ENCODE measurements around the gene ZNF629. TPM values are rescaled to one million over a fixed set of nuclear protein-coding genes. Genes with fewer than 3 reads are reported as not detected.
"Not testable (repeated sequence)": the region's sequence is repeated elsewhere in the genome, so short reads cannot be mapped to it uniquely, and the experiment has no call there.

ZNF629 gene
- 24.3 and 28.7 TPM in 2 replicates for total RNA-seq
- 15.4 TPM for polyA plus RNA-seq (2012)

DNA sequence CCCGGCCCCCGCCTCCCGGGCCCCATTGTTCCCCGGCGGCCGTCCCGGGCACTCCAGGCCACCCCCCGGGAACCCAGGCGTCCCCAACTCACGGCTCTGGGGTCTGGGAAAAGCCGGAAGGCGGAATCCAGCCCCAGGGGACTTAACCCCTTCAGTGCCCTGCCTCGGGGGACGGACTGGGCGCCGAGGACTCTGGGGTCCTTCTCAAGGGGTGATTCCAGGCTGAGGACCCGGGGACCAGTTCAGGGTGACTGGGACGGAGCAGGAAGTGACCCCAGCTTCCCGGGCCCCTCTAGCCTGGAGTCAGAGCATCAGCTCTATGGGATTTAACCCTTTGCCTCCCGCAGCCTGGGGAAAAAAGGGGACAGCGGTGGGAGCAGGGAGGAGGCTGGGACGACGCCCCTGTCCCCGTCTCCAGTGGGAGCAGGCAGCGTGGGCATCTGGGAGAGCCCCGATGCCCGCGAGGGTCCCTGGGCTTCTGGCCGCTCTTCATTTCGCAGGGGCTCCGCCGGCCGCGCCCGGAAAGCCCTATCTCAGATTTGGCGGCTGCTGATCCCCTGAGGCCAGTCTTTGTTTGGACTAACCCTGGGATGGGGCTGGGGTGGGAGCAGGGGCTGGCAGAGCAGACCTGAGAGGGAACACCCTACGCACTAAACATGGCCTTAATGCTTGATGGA is at the start of gene ZNF629:
ZNF629 (minus strand) TSS at position 270 of the 677 bp plus-strand sequence. CDS start 2,723 bp downstream, outside the sequence.
- peak; percentile 89 for DNase-seq (ENCODE audit: low read depth)

DNA sequence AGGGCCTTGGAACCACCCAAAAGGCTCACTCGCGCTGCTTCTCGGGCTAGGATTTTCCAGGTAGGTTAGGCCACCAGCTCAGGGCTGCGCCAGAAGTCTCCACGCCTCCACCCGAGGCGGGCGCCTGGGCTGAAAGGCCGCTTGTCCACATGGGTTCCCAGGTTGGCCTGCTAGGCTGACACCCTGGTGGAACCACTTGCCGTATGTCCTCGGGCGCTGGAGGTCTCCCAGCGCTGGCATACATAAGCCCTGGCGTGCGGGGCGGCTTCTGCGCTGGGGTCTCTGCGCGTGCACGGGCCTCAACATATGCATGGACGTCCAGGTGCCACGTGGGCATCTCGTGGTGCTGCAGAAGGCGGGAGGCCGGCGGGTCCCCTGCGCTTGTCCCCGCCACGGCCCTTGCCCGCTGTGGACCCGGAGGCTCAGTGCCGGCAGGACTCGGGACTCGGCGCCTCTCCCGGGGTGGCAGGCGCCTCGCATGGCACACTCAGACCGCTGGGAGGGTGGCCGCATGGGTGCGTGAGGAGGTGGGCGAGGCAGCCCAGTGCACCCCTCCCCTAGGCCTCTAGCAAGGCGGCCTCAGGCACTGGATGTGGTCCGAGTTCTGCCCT is 47.2 kb upstream of the ZNF629 start:
- no peak for DNase-seq (ENCODE audit: low read depth)

DNA sequence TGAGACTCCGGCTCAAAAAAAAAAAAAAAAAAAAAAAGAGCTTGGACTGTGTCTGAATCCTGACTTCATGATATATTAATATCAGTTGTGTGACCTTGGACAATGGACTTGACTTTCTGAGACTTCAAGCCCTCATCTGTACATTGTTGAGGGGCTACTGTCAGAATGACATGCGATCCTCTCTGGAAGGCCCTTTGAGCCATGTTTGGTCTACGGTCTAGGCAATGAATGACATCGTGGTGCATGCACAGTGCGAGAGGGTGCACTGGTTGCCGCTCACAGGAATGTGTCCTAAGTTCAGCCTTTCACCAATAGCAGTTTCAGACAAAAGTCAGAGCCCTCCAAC is 43.0 kb upstream of the ZNF629 start:
- DNase-seq (ENCODE audit: low read depth) = no peak

DNA sequence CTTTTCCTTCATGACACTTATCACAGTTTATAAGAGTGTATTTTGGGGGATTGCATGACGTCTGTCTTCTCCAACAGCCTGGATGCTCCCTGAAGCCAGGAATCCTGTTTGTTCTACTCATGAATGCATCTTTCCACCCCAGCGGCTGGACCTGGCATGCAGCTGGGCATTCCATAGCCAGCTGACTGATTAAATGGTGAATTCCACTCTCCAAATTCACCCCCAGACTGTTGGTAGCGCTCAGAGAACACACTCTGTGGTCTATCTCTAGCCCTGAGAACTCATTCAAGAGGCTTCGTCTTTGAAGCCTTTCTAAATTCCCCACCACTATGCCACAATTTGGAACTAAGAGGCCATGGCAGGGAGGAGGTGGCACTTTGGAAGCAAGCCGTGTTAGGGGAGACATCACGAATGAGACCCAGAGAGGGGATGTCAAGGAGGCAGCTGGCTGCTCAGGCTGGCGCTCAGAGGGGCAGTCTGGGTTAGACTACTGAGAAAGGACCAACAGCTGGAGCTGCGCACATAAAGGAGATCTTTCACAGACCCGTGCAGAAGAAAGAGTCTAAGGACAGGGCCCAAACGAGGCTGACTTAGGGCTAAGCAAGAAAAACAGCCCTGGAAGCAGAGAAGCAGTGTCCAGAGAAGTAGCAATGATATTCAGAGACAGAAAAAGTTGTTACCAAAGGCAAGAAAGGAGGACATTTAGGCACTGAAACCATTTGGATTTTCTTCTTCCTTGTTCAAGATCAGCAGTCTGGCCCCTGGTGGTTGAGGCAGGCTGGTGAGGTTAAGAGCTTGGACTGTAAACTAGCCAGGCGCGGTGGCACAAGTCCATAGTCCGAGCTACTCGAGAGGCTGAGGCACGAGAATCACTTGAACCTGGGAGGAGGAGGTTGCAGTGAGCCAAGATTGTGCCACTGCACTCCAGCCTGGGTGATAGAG is 42.4 kb upstream of the ZNF629 start:
- peak; percentile 48 for DNase-seq (ENCODE audit: low read depth)

DNA sequence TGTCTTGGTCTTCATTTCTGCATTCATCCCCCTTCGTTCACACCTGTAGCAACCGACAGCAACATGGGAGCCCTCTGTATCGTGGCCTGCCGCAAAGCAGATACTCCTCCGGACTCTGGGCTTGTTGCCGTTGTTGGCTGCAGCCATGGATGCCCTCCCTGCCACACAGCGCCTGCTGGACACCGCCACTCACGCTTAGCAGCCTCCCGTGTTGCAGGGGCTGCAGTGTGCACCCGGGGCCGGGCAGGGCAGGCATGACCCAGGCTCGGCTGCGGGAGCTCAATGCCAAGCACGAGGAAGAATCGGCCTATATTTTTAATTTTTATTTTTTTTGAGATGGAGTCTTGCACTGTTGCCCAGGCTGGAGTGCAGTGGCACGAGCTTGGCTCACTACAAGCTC is 34.9 kb upstream of the ZNF629 start:
- no peak for DNase-seq (ENCODE audit: low read depth)

DNA sequence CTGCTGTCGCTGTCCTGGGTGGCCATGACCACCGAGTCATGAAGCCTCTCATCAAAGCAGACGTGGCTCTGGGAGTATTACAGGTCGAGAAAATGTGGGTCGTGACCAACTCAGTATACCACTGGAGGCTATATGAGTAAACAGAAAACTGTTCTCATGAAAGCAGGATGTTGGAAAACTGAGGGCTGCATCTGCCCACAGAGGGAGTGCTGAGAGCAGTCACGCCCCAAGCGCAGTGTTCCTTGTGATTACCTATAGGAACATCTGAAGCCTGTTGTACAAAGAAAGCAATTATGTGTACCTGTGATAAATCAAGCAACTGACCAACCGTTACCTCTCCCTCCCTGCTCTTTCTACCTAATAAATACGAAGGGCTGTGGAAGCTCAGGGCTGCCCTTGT is 34.4 kb upstream of the ZNF629 start:
- not testable (repeated sequence) for DNase-seq (ENCODE audit: low read depth)

DNA sequence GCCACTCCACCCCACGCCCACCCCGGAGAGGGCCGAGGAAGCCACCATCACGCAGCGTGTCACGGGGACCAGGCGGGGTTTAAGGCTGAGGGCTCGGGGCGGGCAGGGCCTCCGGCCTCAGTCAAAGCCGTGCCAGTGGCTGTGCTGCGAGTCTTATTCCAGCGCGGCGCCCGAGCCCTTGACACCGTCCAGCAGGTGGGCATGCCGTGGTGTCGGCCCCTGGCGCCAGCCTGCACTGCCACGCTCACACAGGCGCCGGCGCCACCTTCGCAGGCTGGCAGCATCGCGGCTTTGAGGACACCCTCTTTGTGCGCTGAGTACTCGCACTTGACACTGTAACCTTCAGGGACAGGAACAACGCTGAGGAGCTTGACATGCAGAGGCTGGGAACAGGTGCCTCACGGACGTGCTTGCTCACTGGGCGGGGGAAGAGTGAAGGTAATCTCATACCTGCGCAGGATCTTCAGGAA is 34.0 kb upstream of the ZNF629 start:
- DNase-seq (ENCODE audit: low read depth) = no peak

DNA sequence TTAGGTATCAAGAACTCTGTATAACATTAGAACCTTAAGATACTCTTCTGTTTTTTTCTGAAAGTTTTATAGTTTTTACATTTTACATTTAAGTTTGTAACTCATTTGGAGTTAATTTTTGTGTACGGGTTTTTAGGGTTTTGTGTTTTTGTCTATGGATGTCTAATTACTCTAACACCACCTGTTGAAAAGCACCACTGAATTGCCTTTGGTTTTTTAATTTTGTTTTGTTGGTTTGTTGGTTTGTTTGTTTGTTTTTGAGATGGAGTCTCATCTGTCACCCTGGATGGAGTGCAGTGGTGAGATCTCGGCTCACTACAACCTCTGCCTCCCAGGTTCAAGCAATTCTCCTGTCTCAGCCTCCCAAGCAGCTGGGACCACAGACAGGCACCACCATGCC is 29.8 kb upstream of the ZNF629 start:
- no peak for DNase-seq (ENCODE audit: low read depth)

DNA sequence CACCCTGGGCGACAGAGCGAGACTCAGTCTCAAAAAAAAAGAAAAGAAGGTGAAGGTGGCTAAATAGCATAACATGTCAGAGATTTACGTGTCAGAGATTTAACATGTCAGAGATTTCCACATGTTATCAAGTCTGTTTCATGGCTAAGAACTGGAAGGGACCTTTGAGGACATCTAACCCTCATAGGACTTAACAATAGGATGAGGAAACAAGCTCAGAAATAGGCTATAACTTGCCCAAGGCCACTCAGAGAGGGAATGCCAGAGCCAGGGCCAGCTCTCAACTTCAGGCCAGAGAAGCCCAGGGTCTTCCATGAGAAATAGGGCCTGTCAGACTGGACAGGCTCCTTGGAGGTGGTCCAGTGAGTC is 26.8 kb upstream of the ZNF629 start:
- no peak for DNase-seq (ENCODE audit: low read depth)

DNA sequence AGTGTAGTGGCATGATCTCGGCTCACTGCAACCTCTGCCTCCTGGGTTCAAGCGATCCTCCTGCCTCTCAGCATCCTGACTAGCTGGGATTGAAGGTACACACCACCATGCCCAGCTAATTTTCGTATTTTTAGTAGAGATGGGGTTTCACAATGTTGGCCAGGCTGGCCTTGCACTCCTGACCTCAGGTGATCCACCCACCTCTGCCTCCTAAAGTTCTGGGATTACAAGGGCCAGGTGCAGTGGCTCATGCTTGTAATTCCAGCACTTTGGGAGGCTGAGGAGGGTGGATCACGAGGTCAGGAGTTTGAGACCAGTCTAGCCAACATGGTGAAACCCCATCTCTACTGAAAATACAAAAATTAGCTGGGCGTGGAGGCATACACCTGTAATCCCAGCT is 22.7 kb upstream of the ZNF629 start:
- not testable (repeated sequence) for DNase-seq (ENCODE audit: low read depth)

DNA sequence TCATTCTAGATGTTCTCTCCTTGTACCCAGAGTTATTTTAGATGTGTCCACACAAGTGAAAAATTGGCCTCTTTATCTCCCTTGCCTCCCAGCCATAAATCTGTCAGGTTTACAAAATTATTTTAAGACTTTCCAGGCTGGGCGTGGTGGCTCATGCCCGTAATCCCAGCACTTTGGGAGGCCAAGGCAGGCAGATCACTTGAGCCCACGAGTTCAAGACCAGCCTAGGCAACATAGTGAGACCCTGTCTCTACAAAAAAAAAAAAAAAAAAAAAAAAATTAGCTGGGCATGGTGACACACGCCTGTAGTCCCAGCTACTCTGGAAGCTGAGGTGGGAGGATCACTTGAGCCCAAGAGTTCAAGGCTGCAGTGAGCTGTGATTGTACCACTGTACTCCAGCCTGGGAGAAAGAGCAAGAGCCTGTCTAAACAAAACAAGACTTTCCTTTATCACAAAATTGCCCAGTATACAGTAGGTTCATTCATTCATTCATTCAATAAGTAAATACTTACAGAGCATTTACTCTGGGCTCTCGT is 22.0 kb upstream of the ZNF629 start:
- not testable (repeated sequence) for DNase-seq (ENCODE audit: low read depth)

DNA sequence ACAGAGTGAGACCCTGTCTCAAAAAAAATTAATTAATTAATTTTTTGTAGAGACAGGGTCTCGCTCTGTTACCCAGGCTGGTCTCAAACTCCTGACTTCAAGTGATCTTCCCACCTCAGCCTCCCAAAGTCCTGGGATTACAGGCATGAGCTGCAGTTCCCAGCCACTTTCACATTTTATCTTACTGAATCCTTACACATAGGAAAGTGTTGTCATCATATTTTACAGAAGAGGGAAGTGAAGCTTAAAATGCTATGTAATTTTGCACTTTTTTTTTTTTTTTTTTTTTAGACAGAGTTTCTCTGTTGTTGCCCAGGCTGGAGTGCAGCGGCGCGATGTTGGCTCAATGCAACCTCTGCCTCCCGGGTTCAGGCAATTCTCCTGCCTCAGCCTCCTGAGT is 21.1 kb upstream of the ZNF629 start:
- no peak for DNase-seq (ENCODE audit: low read depth)

DNA sequence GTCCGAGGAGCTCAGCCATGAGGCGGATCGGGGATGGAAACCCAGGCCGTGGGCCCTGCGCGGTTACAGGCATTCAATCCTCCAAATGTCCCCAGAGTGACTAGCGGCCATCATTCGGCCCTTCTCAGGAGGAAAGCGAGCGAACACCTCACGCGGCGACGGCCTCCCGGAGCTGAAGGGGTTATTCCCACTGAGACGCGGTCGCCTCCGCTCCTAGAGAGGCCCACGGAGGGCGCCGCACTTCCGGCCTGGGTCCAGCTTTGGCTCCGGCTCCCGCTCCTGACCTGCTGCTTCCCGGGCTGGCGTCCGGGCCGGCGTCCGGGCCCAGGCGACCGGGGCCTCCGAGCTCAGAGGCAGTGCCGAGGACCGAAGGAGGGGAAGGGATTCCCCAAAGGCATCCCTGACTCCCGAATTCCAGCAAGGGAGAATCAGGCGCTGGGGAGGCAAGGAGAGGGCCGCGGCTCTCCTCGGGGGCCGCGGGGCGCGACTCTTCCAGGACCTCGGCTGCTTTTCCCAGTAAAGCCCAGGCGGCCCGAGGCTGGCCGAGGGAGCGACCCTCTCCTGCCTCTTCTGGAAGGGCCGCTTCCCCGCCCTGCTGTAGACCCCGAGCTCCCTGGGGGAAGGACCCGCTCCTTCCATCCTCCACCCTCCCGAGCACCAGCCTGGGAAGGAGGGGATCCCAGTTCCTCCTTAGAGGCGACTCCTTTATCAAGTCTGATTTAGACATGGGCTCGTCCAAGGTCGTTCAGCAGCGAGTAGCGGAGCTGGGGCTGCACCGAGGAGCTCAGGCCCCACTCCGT is 18.6 kb upstream of the ZNF629 start:
- DNase-seq (ENCODE audit: low read depth) = peak; percentile 88

DNA sequence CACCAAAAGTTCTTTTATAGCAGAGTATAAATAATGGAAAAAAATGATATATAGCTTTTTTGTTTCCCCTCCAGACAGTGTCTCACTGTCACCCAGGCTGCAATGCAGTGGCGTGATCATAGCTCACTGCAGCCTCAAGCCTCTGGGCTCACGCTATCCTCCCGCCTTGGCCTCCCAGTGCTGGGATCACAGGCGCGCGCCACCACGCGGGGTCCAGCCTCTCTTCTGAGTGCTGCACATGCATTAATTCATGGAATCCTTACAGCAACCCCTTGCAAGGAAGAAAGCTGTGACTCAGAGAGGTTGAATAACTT is 18.0 kb upstream of the ZNF629 start:
- no peak for DNase-seq (ENCODE audit: low read depth)

DNA sequence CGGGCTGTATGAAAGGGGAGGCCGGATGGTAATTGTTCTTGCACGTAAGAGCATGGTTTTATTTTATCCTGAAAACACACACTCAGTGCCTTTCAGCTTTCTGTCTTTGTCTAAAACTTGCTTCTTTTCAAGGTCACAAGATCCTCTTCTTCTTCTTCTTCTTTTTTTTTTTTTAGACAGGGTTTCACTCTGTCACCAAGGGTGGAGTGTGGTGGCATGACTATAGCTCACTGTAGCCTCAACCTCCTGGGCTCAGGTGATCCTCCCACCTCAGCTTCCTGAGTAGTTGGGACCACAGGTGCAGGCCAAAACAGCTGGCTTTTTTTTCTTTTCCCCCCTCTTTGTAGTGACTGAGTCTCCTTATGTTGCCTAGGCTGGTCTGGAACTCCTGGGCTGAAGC is 15.9 kb upstream of the ZNF629 start:
- DNase-seq (ENCODE audit: low read depth) = no peak

DNA sequence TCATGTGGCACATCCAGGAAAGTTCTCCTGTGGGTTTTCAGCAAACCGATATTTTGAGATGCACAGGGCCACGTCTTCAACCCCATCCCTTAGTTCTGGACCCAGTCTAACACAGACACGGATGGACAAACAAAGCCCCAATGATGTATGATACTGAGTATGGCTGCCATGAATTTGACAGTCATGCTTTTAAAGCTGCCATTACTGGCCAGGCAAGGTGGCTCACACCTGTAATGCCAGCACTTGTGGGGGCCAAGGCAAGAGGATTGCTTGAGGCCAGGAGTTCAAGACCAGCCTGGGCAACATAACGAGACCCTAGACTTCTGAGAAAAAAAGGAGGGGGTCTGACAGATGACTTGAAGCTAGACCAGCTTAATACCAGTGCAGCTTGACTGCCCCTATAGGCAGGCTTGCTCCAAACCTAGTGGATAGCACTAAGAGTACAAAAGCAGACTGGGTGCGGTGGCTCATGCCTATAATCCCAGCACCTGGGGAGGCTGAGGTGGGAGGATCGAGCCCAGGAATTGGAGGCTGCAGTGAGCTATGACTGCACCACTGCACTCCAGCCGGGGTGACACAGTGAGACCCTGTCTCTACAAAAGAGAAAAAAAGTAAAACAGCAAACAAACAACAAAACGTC is 10.8 kb upstream of the ZNF629 start:
- no peak for DNase-seq (ENCODE audit: low read depth)

DNA sequence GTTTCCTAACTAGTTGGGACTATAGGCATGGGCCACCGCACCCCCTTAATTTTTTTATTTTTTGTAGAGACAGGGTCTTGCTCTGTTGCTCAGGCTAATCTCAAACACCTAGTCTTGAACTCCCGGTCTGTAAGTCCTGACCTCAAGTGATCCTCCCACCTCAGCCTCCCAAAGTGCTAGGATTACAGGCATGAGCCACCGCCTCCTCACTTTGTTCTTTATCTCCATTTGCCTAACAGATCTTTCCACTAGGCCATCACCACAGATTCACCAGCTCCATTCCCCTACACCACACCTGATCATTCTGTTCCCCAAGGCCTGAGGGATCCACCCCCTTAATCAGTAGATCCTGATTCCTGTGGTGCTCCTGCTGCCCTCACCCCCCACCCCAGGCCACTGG is 7.6 kb upstream of the ZNF629 start:
- no peak for DNase-seq (ENCODE audit: low read depth)

DNA sequence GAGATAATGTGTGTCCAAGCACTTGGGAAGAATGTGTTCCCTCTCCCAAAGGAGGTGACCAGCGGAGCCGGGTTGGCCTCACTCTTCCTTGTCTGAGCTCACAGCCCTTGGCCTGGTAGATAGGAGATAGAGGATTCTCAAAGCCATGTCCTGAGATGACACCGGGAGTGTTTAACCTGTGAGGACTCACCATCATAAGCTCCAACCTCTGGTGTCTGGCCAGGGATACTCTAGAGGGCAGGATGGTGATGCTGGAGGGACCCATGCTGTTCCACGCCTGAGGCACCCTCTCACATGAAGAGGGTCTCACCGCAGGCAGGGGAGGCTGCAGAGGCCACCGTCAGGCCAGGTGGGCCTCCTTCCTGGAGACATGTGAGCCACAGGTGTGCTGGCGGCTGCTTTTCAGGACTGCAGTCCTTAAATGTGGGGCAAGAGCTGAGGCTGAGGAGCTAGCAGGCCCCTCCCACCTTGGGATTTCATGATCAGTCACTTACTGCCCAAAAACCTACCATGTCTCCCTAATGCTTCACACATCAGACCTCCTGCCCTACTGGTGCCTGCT is 6.6 kb upstream of the ZNF629 start:
- DNase-seq (ENCODE audit: low read depth) = no peak

DNA sequence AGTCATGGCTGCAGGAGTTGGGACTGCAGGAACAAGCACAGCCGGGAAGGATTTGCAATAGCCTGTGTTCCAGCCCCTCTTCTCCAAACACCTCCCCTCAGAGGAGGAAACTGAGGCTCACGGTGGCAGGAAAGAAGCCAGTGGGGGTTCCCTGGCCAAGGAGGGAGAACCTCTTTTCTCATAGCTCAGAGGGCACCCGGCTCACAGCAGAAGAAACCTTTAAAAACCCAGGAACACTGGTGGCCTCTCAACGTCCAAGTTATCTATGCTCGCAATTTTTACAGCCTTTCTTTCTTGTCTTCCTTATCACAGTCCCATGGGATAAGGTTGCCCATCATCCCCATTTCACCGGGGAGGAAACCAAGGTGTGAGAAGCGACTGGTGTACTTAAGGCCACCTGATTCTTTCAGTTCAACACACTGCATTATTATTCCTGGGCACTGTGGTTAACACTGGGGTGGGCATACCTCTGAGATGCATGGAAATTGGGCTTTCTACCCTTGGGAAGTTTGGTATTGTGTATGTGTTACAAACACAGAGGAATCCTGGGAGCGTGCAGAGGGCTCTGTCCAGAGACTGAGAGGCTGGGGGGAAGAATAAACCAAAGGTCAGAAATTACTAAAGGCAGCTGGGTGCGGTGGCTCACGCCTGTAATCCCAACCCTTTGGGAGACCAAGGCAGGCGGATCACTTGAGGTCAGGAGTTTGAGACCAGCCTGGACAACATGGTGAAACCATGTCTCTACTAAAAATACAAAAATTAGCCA is 791 bp upstream of the ZNF629 start:
- no peak for DNase-seq (ENCODE audit: low read depth)
